Stomach (tissue), 9 donors: ENCODE measurements around the gene ITGA3. TPM values are rescaled to one million over a fixed set of nuclear protein-coding genes. Genes with fewer than 3 reads are reported as not detected.

Source experiments
- DNase-seq, 2 donors: peaks; one replicate each; pipeline versions ENCODE4 v3.0.0 to v3.0.0-alpha.2; 2013 to 2019
- H3K27ac ChIP-seq, 5 donors: fragments of 200-600 bp in 4 of 5; sonication (generic) in 4 of 5; one replicate each; pipeline ENCODE4 v1.5.1; 2013 to 2019; ENCODE audit warnings: mild to moderate bottlenecking in 1 of 5, moderate library complexity in 1 of 5
- H3K27me3 ChIP-seq, 3 donors: fragments of 200-600 bp; sonication (generic); one replicate each; pipeline ENCODE4 v1.5.1; 2017 to 2019; ENCODE audit warnings: mixed run types in 1 of 3
- H3K36me3 ChIP-seq, 4 donors: fragments of 200-600 bp; sonication (generic); 1 replicate in 3 of 4; 2 replicates in 1 of 4; pipeline ENCODE4 v1.5.1; 2016 to 2019
- H3K4me1 ChIP-seq, 4 donors: fragments of 200-600 bp; sonication (generic); one replicate each; pipeline ENCODE4 v1.5.1; 2016 to 2019
- H3K4me3 ChIP-seq, 4 donors: fragments of 200-600 bp; sonication (generic) in 3 of 4; one replicate each; pipeline ENCODE4 v1.5.1; 2016 to 2019; ENCODE audit warnings: mild to moderate bottlenecking in 1 of 4
- H3K9me3 ChIP-seq, 4 donors: fragments of 200-600 bp; sonication (generic); one replicate each; pipeline ENCODE4 v1.5.1; 2016 to 2019
- EP300 ChIP-seq: sonication (generic); formaldehyde crosslinking; IDR thresholded peaks from one replicate; pipeline ENCODE4 v1.6.1; 2017; ENCODE audit warnings: antibody characterized with exemption
- POLR2A ChIP-seq, 4 donors: fragments of 450-650 bp; IDR thresholded peaks; one replicate each; pipeline ENCODE4 v1.6.1; 2016; ENCODE audit warnings: antibody characterized with exemption in 4 of 4, control low read depth in 2 of 4, mild to moderate bottlenecking in 1 of 4, moderate library complexity in 1 of 4
- POLR2AphosphoS5 ChIP-seq, 3 donors: sonication (generic); formaldehyde crosslinking; IDR thresholded peaks; one replicate each; pipeline ENCODE4 v1.6.1; 2016; ENCODE audit warnings: antibody characterized with exemption in 3 of 3
- WGBS, 5 donors: extraction: QIAGEN DNeasy Blood & Tissue Kit in 3 of 5; methylation state at CpG; one replicate each; pipeline versions ENCODE4 v1.1.5 to v1.1.7; 2013 to 2018; 5-methylcytosine and 5-hydroxymethylcytosine counted together
- intact Hi-C: fragments of 100-400 bp; cut with DNase I; formaldehyde crosslinking; loops from one replicate; pipeline ENCODE4 v1.15.1; 2023; ENCODE audit warnings: low total_unique reads
- polyA plus RNA-seq, 3 donors: library from polyadenylated mRNA; stranded (reverse); fragments of 200-250 nt; gene quantifications; one replicate each; pipeline ENCODE4 v1.2.3, GENCODE V29; 2013
- total RNA-seq, 5 donors: library from RNA; depleted of rRNA; stranded (reverse); fragments of >200 nt; gene quantifications; one replicate each; pipeline versions ENCODE4 v1.1.0 to v1.2.3, GENCODE V29; 2014 to 2016
- TF ChIP-seq, protein P1 (sequence below), 7 experiments: fragments of 450-650 bp in 4 of 7; fragments of 200-600 bp in 3 of 7; sonication (generic) in 3 of 7; IDR thresholded peaks; one replicate each; pipeline ENCODE4 v1.5.1; 2016 to 2019; ENCODE audit warnings: antibody characterized with exemption in 7 of 7, control low read depth in 2 of 7, mild to moderate bottlenecking in 1 of 7
- donor health status: healthy with polysubstance abuse.
- donor health status: Bipolar disorder and iron deficiency.
- donor health status: healthy.

ITGA3 gene
- total and polyA plus RNA-seq, 8 donors: 6.9 to 698 (median 73.9) TPM

DNA sequence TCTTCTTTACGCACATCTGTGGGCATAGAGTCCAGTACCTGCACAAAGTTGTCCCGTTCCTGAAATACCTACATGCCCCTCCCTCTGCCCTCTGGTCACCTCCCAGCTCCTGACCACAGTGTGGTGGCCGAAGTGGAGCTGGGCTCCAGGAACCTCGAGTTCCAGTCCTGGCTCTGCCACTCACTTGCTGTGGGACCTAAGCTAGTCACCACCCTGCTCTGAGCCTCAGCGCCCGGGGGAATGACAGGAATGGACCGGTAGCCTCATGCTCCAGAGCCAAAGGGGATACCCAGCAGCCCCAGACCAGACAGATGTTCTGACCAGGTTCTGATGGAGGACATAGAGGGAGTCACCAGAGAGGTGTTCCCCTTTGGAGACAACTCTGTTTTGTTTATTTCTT lies 26.7 kb upstream of the ITGA3 start:
- intact Hi-C loops: no loop called here
- WGBS, 5 donors: 72 to 90% (median 81%) methylated on average over 7 of the region's 7 CpGs

DNA sequence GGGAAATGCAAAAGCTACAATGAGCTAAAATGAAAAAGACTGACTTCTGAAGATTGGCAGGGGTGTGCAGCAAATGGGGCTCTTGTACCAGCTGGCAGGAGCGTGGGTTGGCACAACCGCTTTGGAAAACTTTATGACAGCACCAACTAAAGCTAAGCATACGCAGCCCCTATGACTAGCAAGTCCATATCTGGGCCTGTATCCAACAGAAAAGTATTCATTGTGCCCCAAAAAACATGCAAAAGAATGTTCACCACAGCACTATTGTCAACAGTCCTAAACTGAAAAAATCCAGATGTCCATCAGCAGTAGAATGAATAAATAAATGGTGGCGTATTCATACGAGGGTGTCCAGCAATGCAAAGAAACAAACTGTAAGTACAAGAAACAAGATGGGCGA lies 22.6 kb upstream of the ITGA3 start:
- Histone ChIP-seq H3K4me1 (peaks cover 36 to 66% (median 48%) of the 10 kb centered on the region in 4 donors), H3K27me3 (peaks cover 0 to 11% (median 0%) of the 10 kb centered on the region in 3 donors), H3K9me3 (no peaks in the 10 kb centered on the region), H3K36me3 (no peaks in the 10 kb centered on the region), H3K27ac (peak overlapping the region in 3 of 5 donors; percentile 8 to 75 (median 59)), H3K4me3 (no peak overlapping the region)
- 61 to 76% (median 72%) methylated on average over 6 of the region's 6 CpGs for WGBS, 5 donors
- DNase-seq: peak; percentile 8 to 60
- intact Hi-C loops: no loop called here
- TF ChIP-seq POLR2AphosphoS5 (IDR thresholded peaks at IDR 0.05) (peak in 2 of 3 donors; percentile 7 to 15), EP300 (no peak)

More for the DNA sequence above, 26.7 kb upstream of the ITGA3 start:
- peaks cover 0 to 20% (median 0%) of the 10 kb centered on the region in 3 donors for H3K27me3 ChIP-seq
- DNase-seq: no peak
- H3K4me1 ChIP-seq: peaks cover 15 to 43% (median 32%) of the 10 kb centered on the region in 4 donors
- TF ChIP-seq POLR2A (IDR thresholded peaks at IDR 0.05) (no peak), POLR2AphosphoS5 (IDR thresholded peaks at IDR 0.05) (no peak), EP300 (no peak)
- no peak overlapping the region for H3K4me3 ChIP-seq
- H3K27ac ChIP-seq: peak overlapping the region in 2 of 5 donors; percentile 74 to 79
- H3K36me3 ChIP-seq: no peaks in the 10 kb centered on the region
- no peaks in the 10 kb centered on the region for H3K9me3 ChIP-seq

DNA sequence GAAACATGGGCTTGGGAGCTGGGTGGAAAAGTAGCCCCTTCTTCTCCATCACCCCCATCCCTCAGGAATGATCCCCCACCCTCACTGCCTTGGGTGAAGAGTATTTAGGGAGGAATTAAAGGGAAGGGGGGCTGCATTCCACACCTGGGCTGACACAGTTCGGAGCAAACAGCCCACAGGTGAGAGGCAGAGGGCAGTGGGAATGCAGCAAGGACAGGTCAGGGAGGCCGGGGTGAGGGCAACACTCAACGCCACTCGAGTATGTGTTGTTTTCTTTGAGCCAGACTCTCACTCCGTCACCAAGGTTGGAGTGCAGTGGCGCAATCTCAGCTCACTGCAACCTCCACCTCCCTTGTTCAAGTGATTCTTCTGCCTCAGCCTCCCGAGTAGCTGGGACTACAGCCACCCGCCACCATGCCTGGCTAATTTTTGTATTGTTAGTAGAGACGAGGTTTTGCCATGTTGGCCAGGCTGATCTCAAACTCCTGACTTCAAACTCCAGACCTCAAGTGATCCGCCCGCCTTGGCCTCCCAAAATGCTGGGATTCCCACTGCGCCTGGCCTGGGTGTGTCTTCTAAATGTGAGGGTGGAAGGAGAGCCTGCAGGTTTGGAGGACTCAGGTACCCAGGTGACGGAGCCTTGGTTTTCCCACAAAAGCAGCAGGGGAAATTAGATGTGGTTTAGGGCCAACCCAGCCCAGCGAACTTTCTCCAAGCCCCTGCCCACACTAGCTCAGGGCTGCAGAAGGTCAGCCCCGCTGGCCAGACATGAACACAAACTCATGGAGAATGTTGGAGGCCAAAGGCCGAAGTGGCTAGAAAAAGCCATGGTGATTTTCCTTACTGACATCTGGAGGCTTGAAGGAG lies 21.2 kb upstream of the ITGA3 start:
- H3K27ac ChIP-seq: peak overlapping the region in 3 of 5 donors; percentile 54 to 75 (median 73)
- H3K4me1 ChIP-seq: peaks cover 35 to 59% (median 47%) of the 10 kb centered on the region in 4 donors
- TF ChIP-seq POLR2AphosphoS5 (IDR thresholded peaks at IDR 0.05): no peak
- TF ChIP-seq POLR2A (IDR thresholded peaks at IDR 0.05): no peak
- TF ChIP-seq, protein P1, sequence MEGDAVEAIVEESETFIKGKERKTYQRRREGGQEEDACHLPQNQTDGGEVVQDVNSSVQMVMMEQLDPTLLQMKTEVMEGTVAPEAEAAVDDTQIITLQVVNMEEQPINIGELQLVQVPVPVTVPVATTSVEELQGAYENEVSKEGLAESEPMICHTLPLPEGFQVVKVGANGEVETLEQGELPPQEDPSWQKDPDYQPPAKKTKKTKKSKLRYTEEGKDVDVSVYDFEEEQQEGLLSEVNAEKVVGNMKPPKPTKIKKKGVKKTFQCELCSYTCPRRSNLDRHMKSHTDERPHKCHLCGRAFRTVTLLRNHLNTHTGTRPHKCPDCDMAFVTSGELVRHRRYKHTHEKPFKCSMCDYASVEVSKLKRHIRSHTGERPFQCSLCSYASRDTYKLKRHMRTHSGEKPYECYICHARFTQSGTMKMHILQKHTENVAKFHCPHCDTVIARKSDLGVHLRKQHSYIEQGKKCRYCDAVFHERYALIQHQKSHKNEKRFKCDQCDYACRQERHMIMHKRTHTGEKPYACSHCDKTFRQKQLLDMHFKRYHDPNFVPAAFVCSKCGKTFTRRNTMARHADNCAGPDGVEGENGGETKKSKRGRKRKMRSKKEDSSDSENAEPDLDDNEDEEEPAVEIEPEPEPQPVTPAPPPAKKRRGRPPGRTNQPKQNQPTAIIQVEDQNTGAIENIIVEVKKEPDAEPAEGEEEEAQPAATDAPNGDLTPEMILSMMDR (IDR thresholded peaks at IDR 0.05): no peak
- TF ChIP-seq EP300: no peak
- H3K9me3 ChIP-seq: no peaks in the 10 kb centered on the region
- no peaks in the 10 kb centered on the region for H3K36me3 ChIP-seq
- no peaks in the 10 kb centered on the region for H3K27me3 ChIP-seq
- 75 to 88% (median 80%) methylated on average over 16 of the region's 16 CpGs for WGBS, 5 donors
- intact Hi-C loops: no loop called here
- H3K4me3 ChIP-seq: no peak overlapping the region
- DNase-seq: no peak

DNA sequence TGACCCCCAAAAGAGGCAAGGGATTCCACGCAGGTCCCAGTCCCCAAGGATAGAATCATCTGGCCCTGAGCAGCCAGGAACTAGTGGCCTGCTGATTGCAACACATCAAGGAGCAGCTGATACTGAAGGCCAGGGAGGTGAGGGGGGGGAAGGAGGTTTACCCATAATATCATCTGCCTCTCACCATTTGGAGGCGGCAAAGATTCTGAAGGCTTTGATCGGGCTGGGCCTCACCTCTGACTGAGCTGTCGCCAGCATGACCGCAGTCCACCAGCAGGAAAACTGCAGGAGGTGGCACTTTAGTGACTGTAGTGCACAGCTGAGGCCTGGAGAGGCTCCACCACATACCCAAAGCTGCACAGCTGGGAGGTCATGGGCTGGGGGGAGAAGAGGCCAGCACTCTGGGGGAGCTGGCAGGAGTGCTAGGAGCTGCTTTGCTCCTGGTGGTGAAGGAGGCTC lies 20.5 kb upstream of the ITGA3 start:
- intact Hi-C loops: no loop called here
- H3K27me3 ChIP-seq: no peaks in the 10 kb centered on the region
- H3K9me3 ChIP-seq: no peaks in the 10 kb centered on the region
- DNase-seq: no peak
- peak overlapping the region in 3 of 5 donors; percentile 54 to 75 (median 73) for H3K27ac ChIP-seq
- WGBS, 5 donors: 67 to 78% (median 70%) methylated on average over 5 of the region's 5 CpGs
- H3K4me3 ChIP-seq: no peak overlapping the region
- no peaks in the 10 kb centered on the region for H3K36me3 ChIP-seq
- peaks cover 35 to 59% (median 47%) of the 10 kb centered on the region in 4 donors for H3K4me1 ChIP-seq
- TF ChIP-seq EP300 (no peak), POLR2A (IDR thresholded peaks at IDR 0.05) (no peak), POLR2AphosphoS5 (IDR thresholded peaks at IDR 0.05) (no peak)
- TF ChIP-seq, protein P1 (IDR thresholded peaks at IDR 0.05): no peak

DNA sequence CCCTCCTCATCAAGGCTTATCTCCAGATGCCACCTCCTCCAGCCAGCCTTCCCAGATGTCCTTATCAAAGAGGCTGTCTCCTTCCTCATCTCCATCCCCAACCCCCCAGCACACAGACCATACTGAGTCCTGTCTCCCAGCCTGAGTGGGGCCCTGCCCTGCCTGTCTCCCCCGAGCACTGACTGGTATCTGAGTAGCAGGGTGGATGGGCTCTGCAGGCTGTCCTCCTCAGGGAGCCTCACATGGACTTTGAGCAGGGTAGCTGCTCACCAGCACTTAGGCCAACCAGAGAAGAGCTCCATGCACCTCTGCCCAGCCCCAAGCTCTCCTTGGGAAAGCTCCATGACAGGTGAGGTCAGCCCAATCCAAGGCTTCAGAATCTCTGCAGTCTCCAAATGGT lies 20.0 kb upstream of the ITGA3 start:
- no peaks in the 10 kb centered on the region for H3K36me3 ChIP-seq
- no peak for DNase-seq
- intact Hi-C loops: no loop called here
- TF ChIP-seq EP300 (no peak), POLR2AphosphoS5 (IDR thresholded peaks at IDR 0.05) (no peak), POLR2A (IDR thresholded peaks at IDR 0.05) (no peak)
- TF ChIP-seq, protein P1 (IDR thresholded peaks at IDR 0.05): no peak
- H3K9me3 ChIP-seq: no peaks in the 10 kb centered on the region
- H3K4me1 ChIP-seq: peaks cover 35 to 59% (median 47%) of the 10 kb centered on the region in 4 donors
- H3K4me3 ChIP-seq: no peak overlapping the region
- 75 to 100% (median 90%) methylated on average over 1 of the region's 1 CpG; no CpG with 5 or more reads in 1 of the 5 donors for WGBS, 5 donors
- peak overlapping the region in 3 of 5 donors; percentile 5 to 75 (median 73) for H3K27ac ChIP-seq
- no peaks in the 10 kb centered on the region for H3K27me3 ChIP-seq
